K562 (cell line): ENCODE data around the gene CWC22. TPM values are rescaled to one million over a fixed set of nuclear protein-coding genes. Genes with fewer than 3 reads are reported as not detected.

Experiments
- ATAC-seq: fragments of 200-7000 bp; cut with Tn5 transposase; 3 replicates; pipeline ENCODE4 v1.9.1; 2020; ENCODE audit warnings: moderate library complexity
- BruUV-seq: library from RNA; stranded (reverse); fragments of 400-500 nt; replicated peaks from 2 replicates; lab custom pipeline; 2021; lab: Mats Ljungman, UMichigan
- CTCF ChIA-PET: fragments of 300-600 bp; formaldehyde crosslinking; extraction: SDS; loops from one replicate; lab custom pipeline; 2021; ENCODE audit warnings: low intra/inter-chr PET ratio; lab: Yijun Ruan, JAX
- POLR2A ChIA-PET: fragments of 300-600, 350-650 bp; sonication (Branson Sonifier 250); formaldehyde crosslinking; extraction: SDS; loops from one replicate; lab custom pipeline; 2021; ENCODE audit warnings: antibody characterized with exemption, inconsistent platforms; lab: Yijun Ruan, JAX
- DNase-seq, 4 experiments: peaks; one replicate each; pipeline versions ENCODE4 v3.0.0 to v3.0.0-alpha.2; 2011 to 2018; ENCODE audit warnings: low spot score in 3 of 4, mixed read lengths in 3 of 4; ENCODE audit errors: extremely low read depth in 1 of 4
- FAIRE-seq: peaks from 2 replicates; lab custom pipeline; 2011; peaks lifted over from hg19 to GRCh38; lab: Jason Lieb, UNC
- H2AFZ ChIP-seq: 2 replicates; pipeline ENCODE4 v1.6.0; 2011; ENCODE audit warnings: low read depth, low read length, control low read depth, inconsistent platforms
- H3K27ac ChIP-seq: fragments of 200-600 bp; 3 replicates; pipeline ENCODE4 v1.8.0; 2011; ENCODE audit warnings: low read depth, mild to moderate bottlenecking, control low read depth, inconsistent platforms, low read length, moderate library complexity, mixed read lengths; ENCODE audit errors: extremely low read depth
- H3K27me3 ChIP-seq, 2 experiments: fragments of 300-600 bp in 1 of 2; 2 replicates in 1 of 2; 3 replicates in 1 of 2; pipeline versions ENCODE4 v1.6.0 to v1.8.0; 2011; ENCODE audit warnings: inconsistent platforms in 2 of 2, low read length in 2 of 2, mild to moderate bottlenecking in 1 of 2, mixed read lengths in 1 of 2, moderate library complexity in 1 of 2; ENCODE audit not compliant: control insufficient read depth in 2 of 2, insufficient read depth in 2 of 2
- H3K36me3 ChIP-seq: fragments of 300-600 bp; 3 replicates; pipeline ENCODE4 v1.8.0; 2011; ENCODE audit warnings: mild to moderate bottlenecking, low read length, inconsistent platforms; ENCODE audit not compliant: control insufficient read depth, insufficient read depth
- H3K4me1 ChIP-seq, 2 experiments: fragments of 200-600 bp in 1 of 2; replicated peaks in 1 of 2; 2 replicates in 1 of 2; 3 replicates in 1 of 2; pipeline versions ENCODE4 v1.5.1 to v1.8.0; 2011; ENCODE audit warnings: inconsistent platforms in 2 of 2, low read length in 2 of 2, mild to moderate bottlenecking in 1 of 2, mixed read lengths in 1 of 2, moderate library complexity in 1 of 2; ENCODE audit not compliant: control insufficient read depth in 2 of 2, insufficient read depth in 2 of 2
- H3K4me2 ChIP-seq: 2 replicates; pipeline ENCODE4 v1.6.1; 2011; ENCODE audit warnings: low read length, control low read depth, inconsistent platforms, mixed read lengths; ENCODE audit not compliant: insufficient read depth
- H3K4me3 ChIP-seq: fragments of 200-600 bp; sonication (generic), shearing (Covaris generic); 2 replicates; pipeline ENCODE4 v1.5.1; 2016; ENCODE audit warnings: control low read depth, inconsistent platforms
- H3K79me2 ChIP-seq: fragments of 200-600 bp; 3 replicates; pipeline ENCODE4 v1.8.0; 2011; ENCODE audit warnings: low read length, inconsistent platforms; ENCODE audit not compliant: control insufficient read depth, insufficient read depth
- H3K9ac ChIP-seq, 2 experiments: 2 replicates each; pipeline versions ENCODE4 v1.6.0 to v1.6.1; 2011; ENCODE audit warnings: low read depth in 2 of 2, low read length in 2 of 2, control low read depth in 1 of 2, inconsistent platforms in 1 of 2, mild to moderate bottlenecking in 1 of 2, mixed read lengths in 1 of 2; ENCODE audit not compliant: insufficient read depth in 1 of 2
- H3K9me1 ChIP-seq: one replicate; pipeline ENCODE4 v1.6.0; 2011; ENCODE audit warnings: inconsistent platforms, mild to moderate bottlenecking, low read length, moderate library complexity; ENCODE audit not compliant: control insufficient read depth, insufficient read depth
- H3K9me3 ChIP-seq: replicated peaks from 2 replicates; pipeline ENCODE4 v1.5.1; 2011; ENCODE audit warnings: low read depth, low read length, inconsistent platforms; ENCODE audit not compliant: control insufficient read depth, insufficient read depth
- H4K20me1 ChIP-seq: replicated peaks from 2 replicates; pipeline ENCODE4 v1.6.1; 2011; ENCODE audit warnings: low read length, inconsistent platforms, mixed read lengths; ENCODE audit not compliant: control insufficient read depth, insufficient read depth
- CBX1 ChIP-seq: sonication (generic); IDR thresholded peaks from 2 replicates; pipeline ENCODE4 v1.6.1; 2016; ENCODE audit warnings: antibody characterized with exemption, low read depth, mild to moderate bottlenecking
- IRF2 ChIP-seq: sonication (generic); formaldehyde crosslinking; IDR thresholded peaks from 2 replicates; pipeline ENCODE4 v1.8.1; 2022; ENCODE audit warnings: mild to moderate bottlenecking, missing genetic modification reagents
- SMC3 ChIP-seq: conservative IDR thresholded peaks from 2 replicates; pipeline ENCODE4 v1.6.1; 2011; ENCODE audit warnings: low read depth, low read length, improper control_type of control experiment; ENCODE audit not compliant: insufficient read depth
- ZC3H11A ChIP-seq: IDR thresholded peaks from 2 replicates; pipeline ENCODE4 v1.6.1; 2012; ENCODE audit warnings: low read depth, low read length, improper control_type of control experiment
- ZNF324 ChIP-seq: fragments of 250-450 bp; sonication (Bioruptor Pico); IDR thresholded peaks from 2 replicates; pipeline ENCODE4 v1.4.0; 2020; ENCODE audit warnings: mild to moderate bottlenecking
- WGBS: fragments of 100-300 bp; shearing (Covaris generic); methylation state at CpG from one replicate; pipeline ENCODE4 v1.1.6; 2016; ENCODE audit warnings: low coverage, mixed read lengths; ENCODE audit not compliant: insufficient coverage; ENCODE audit errors: missing lambda C conversion rate; 5-methylcytosine and 5-hydroxymethylcytosine counted together
- in situ Hi-C: fragments of 300-500 bp; cut with MboI; formaldehyde crosslinking; loops from 4 replicates; pipeline ENCODE4 v1.15.0; 2018; ENCODE audit warnings: inconsistent platforms, mixed read lengths
- intact Hi-C: fragments of 100-400 bp; cut with micrococcal nuclease; formaldehyde crosslinking; loops from 2 replicates; pipeline ENCODE4 v1.14.2; 2022
- polyA plus RNA-seq, 8 experiments: library from polyadenylated mRNA; depleted of rRNA in 4 of 8; stranded (reverse) in 5 of 8; unstranded in 3 of 8; fragments of >200 nt; fragmentation: Nextera tagmentation in 2 of 8; fragmentation: Illumina TruSeq in 1 of 8; extraction: Ambion mirVana in 2 of 8; extraction: Trizol in 1 of 8; gene quantifications; 2 replicates each; pipeline versions ENCODE4 v1.2.1 to v1.2.3, GENCODE V29; 2011 to 2014; ENCODE audit warnings: inconsistent platforms in 1 of 8, missing spikeins in 1 of 8
- total RNA-seq, 7 experiments: library from RNA; depleted of rRNA in 6 of 7; stranded (reverse); fragments of >200 nt in 6 of 7; fragmentation: Illumina TruSeq in 2 of 7; extraction: Trizol in 2 of 7; gene quantifications; 2 replicates each; pipeline versions ENCODE4 v1.2.1 to v1.2.3, GENCODE V29; 2011 to 2021; ENCODE audit warnings: low replicate concordance in 1 of 7
- TF ChIP-seq, protein P1 (sequence below): fragments of 450-650 bp; formaldehyde crosslinking; IDR thresholded peaks from 2 replicates; pipeline ENCODE4 v1.4.0; 2020; ENCODE audit warnings: mild to moderate bottlenecking, moderate library complexity

Gene CWC22
- total and polyA plus RNA-seq, 9 of the 15 experiments (the other 6 are each of a cell fraction or from before 2014, with no cell fraction given): 14.5 to 54.2 (median 36.7) TPM

DNA sequence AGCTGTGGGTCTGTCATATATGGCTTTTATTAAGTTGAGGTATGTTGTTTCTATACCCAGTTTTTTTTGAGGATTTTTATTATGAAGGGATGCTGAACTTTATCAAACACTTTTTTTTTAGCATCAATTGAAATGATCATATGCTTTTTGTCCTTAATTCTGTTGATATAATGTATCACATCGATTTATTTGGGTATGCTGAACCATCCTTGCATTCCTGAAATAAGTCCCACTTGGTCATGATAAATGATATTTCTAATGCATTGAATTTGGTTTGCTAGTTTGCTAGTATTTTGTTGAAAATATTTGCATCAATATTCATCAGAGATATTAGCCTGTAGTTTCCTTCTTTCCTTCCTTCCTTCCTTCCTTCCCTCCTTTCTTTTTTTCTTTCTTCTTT lies 22.5 kb upstream of the CWC22 start:
- CTCF ChIA-PET: no interaction called here
- in situ Hi-C loops: no loop called here
- 0% methylated on average over 1 of the region's 1 CpG for WGBS

DNA sequence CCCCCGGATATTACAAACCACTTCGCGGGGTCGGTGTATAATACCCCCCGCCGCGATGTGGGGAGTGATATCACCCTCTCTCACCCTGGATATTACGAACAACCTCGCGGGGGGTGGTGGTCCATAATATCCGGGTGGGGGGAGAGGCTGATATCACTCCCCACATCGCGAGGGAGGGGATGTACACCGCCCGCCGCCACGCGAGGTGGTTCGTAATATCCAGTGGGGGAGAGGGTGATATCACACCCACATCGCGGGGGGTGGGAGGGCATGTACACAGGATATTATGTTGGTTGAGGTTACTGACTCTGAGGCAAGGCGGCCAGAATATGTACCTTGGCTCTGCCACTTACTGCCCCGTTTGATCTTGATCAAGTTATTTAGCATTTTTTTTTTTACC lies 14.8 kb upstream of the CWC22 start:
- no peaks in the 10 kb centered on the region for H4K20me1 ChIP-seq
- no peak overlapping the region for H2AFZ ChIP-seq
- FAIRE-seq: no peak
- no peak overlapping the region for H3K27ac ChIP-seq
- no peak overlapping the region for H3K4me2 ChIP-seq
- DNase-seq: no peak
- in situ Hi-C loops: no loop called here
- POLR2A ChIA-PET: interaction anchor here (1.5 kb wide), 1 partner anchor 21 kb away, joined by 3 read pairs; no protein-coding TSS in a partner anchor
- no TSS peak for BruUV-seq
- CTCF ChIA-PET: no interaction called here
- H3K79me2 ChIP-seq: no peaks in the 10 kb centered on the region
- WGBS: 13% methylated on average over 20 of the region's 23 CpGs
- no peaks in the 10 kb centered on the region for H3K9me1 ChIP-seq
- no peaks in the 10 kb centered on the region for H3K9me3 ChIP-seq
- H3K9ac ChIP-seq: no peak overlapping the region
- H3K4me3 ChIP-seq: no peak overlapping the region
- no peaks in the 10 kb centered on the region for H3K4me1 ChIP-seq
- no peaks in the 10 kb centered on the region for H3K27me3 ChIP-seq
- H3K36me3 ChIP-seq: no peaks in the 10 kb centered on the region
- TF ChIP-seq, protein P1, sequence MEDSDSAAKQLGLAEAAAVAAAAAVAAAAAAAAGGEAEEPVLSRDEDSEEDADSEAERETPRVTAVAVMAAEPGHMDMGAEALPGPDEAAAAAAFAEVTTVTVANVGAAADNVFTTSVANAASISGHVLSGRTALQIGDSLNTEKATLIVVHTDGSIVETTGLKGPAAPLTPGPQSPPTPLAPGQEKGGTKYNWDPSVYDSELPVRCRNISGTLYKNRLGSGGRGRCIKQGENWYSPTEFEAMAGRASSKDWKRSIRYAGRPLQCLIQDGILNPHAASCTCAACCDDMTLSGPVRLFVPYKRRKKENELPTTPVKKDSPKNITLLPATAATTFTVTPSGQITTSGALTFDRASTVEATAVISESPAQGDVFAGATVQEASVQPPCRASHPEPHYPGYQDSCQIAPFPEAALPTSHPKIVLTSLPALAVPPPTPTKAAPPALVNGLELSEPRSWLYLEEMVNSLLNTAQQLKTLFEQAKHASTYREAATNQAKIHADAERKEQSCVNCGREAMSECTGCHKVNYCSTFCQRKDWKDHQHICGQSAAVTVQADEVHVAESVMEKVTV (CRISPR knock-in tag): no peak
- no peak for TF ChIP-seq ZC3H11A
- TF ChIP-seq ZNF324 (CRISPR knock-in tag): no peak
- no peak for TF ChIP-seq SMC3
- TF ChIP-seq IRF2 (CRISPR knock-in tag): no peak
- intact Hi-C loops: no loop called here
- ATAC-seq: no peak

More for the DNA sequence above, 22.5 kb upstream of the CWC22 start:
- H3K36me3 ChIP-seq: no peaks in the 10 kb centered on the region
- H3K27me3 ChIP-seq: no peaks in the 10 kb centered on the region
- no peaks in the 10 kb centered on the region for H3K9me1 ChIP-seq
- ATAC-seq (no peak), FAIRE-seq (no peak), DNase-seq (no peak)
- POLR2A ChIA-PET: no interaction called here
- intact Hi-C loops: no loop called here
- no peaks in the 10 kb centered on the region; a peak in 1 of 5 replicates for H3K4me1 ChIP-seq
- no TSS peak for BruUV-seq
- no peak overlapping the region for H3K4me2 ChIP-seq
- H2AFZ ChIP-seq: no peak overlapping the region
- no peaks in the 10 kb centered on the region; the same call in none of the 2 replicates for H3K9me3 ChIP-seq
- no peak overlapping the region for H3K4me3 ChIP-seq
- no peaks in the 10 kb centered on the region for H4K20me1 ChIP-seq
- TF ChIP-seq ZNF324 (CRISPR knock-in tag): peak; percentile 92
- TF ChIP-seq CBX1: no peak
- H3K27ac ChIP-seq: no peak overlapping the region
- H3K79me2 ChIP-seq: no peaks in the 10 kb centered on the region
- H3K9ac ChIP-seq: no peak overlapping the region
